ENCODE measurements around the gene RNF152. TPM values are rescaled to one million over a fixed set of nuclear protein-coding genes. Genes with fewer than 3 reads are reported as not detected.
A peak's percentile ranks its signal among the peaks of the same experiment; 100 is the strongest.

The RNF152 gene
- polyA plus RNA-seq, 1 of the 3 experiments (the other 2 are of a cell fraction) = 6.6 TPM

DNA sequence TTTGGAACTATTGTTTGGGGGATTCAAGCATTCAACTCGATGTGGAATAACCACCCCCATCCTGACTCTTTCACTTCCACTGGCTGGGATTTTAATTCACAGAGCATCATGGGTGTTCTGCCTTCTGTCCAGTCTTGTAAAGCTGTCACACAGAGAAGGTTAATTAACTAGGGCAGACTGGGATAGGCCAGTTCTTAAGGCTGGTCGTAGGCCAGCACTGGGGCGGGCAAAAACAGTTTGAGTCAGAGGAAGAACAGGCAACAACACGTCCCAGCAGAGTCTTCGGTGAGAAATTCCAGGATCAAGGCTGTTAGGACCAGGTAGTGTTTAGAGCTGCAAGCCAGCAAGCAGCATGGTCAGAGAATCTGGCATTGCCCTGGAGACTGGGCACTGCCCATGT, 4.0 kb upstream of the RNF152 start (continued):
- TF ChIP-seq USF2 (IDR thresholded peaks at IDR 0.05; ENCODE audit: borderline replicate concordance, low read depth, low read length) (no peak), FOSL2 (IDR thresholded peaks at IDR 0.05; ENCODE audit: borderline replicate concordance, low read depth) (no peak; the same call in 1 of the 2 replicates), GATA2 (CRISPR knock-in tag; IDR thresholded peaks at IDR 0.05) (no peak), RCOR1 (IDR thresholded peaks at IDR 0.05; ENCODE audit: low read length) (peak; percentile 44; the same call in 1 of the 2 replicates), MAX (IDR thresholded peaks at IDR 0.05; ENCODE audit: low read depth) (peak; percentile 52; the same call in 1 of the 2 replicates), EP300 (IDR thresholded peaks at IDR 0.05; ENCODE audit: borderline replicate concordance in 1 of 2, low read depth in 1 of 2, low read length in 1 of 2) (peak; percentile 61 to 81; a peak in 3 of 4 replicates), IRF3 (IDR thresholded peaks at IDR 0.05; ENCODE audit: low read depth, low read length) (no peak)

GRCh38 chr18:61896118-61896517, 3.3 kb upstream of the RNF152 start:
- Histone ChIP-seq H3K27ac (ENCODE audit: low read depth in 2 of 2, low read length in 1 of 2) (peak overlapping the region; percentile 46 to 69), H2AFZ (ENCODE audit: low read depth) (peak overlapping the region; percentile 19; the same call in 1 of the 2 replicates), H3K9me2 (no peaks in the 10 kb centered on the region), H3K4me3 (ENCODE audit: low read depth in 2 of 2, low read length in 1 of 2) (no peak overlapping the region), H3F3A (replicated peaks; ENCODE audit: insufficient read depth) (no peaks in the 10 kb centered on the region), H3K27me3 (ENCODE audit: insufficient read depth) (no peaks in the 10 kb centered on the region), H3K9me3 (no peaks in the 10 kb centered on the region), H3K4me1 (ENCODE audit: control insufficient read depth in 1 of 2, insufficient read depth in 2 of 2, low read depth in 1 of 2, low read length in 1 of 2) (peaks cover 5 to 22% of the 10 kb centered on the region in 2 experiments; a peak in 3 of 4 replicates), H3K36me3 (replicated peaks in 1 of 2; ENCODE audit: control insufficient read depth in 1 of 2, insufficient read depth in 2 of 2, low read length in 1 of 2) (peaks cover 1% of the 10 kb centered on the region in 2 experiments), H4K20me1 (ENCODE audit: insufficient read depth) (peaks cover 16% of the 10 kb centered on the region), H3K9ac (no peak overlapping the region), H3K79me2 (ENCODE audit: insufficient read depth) (peaks cover 29% of the 10 kb centered on the region), H3K4me2 (peak overlapping the region; percentile 23; the same call in 1 of the 2 replicates)
- 100% methylated on average over 1 of the region's 1 CpG for WGBS (ENCODE audit: low lambda C conversion rate)
- ChIA-PET POLR2A (no interaction called here), CTCF (interaction anchor here (0.7 to 2.9 kb wide), 5 partner anchors 10 to 314 kb away, joined by 3 to 24 read pairs (median 4); no protein-coding TSS in a partner anchor)
- TF ChIP-seq RXRA (IDR thresholded peaks at IDR 0.05; ENCODE audit: borderline replicate concordance, low read depth) (no peak), GABPA (IDR thresholded peaks at IDR 0.05; ENCODE audit: low read depth) (no peak), GATA2 (CRISPR knock-in tag; IDR thresholded peaks at IDR 0.05) (no peak), TEAD4 (IDR thresholded peaks at IDR 0.05; ENCODE audit: borderline replicate concordance, insufficient read depth) (no peak), FOSL2 (IDR thresholded peaks at IDR 0.05; ENCODE audit: borderline replicate concordance, low read depth) (no peak), ELF1 (IDR thresholded peaks at IDR 0.05) (no peak)
- DNase-seq = no peak
